Measurements from ENCODE around the gene TINCR. TPM values are rescaled to one million over a fixed set of nuclear protein-coding genes. Genes with fewer than 3 reads are reported as not detected.
A peak's percentile ranks its signal among the peaks of the same experiment; 100 is the strongest.

TINCR gene
- total and polyA plus RNA-seq, 5 donors from 2014 or later = 3.1 TPM; not detected in 4

GRCh38 chr19:5593343-5594255, 25.8 kb upstream of the TINCR start:
- peaks cover 0 to 2% (median 0%) of the 10 kb centered on the region in 7 donors for H3K9me3 Mint-ChIP-seq
- H3K36me3 ChIP-seq (ENCODE audit: control insufficient read depth, insufficient read depth, low read length) = peaks cover 97% of the 10 kb centered on the region
- no peak for ATAC-seq (ENCODE audit: low read depth in 2 of 2)
- H3K27me3 ChIP-seq (ENCODE audit: control insufficient read depth, insufficient read depth, low read length) = no peaks in the 10 kb centered on the region
- H3K27ac Mint-ChIP-seq = no peak overlapping the region
- H3K4me3 ChIP-seq (ENCODE audit: low read depth, low read length) = no peak overlapping the region
- no peaks in the 10 kb centered on the region for H3K4me1 ChIP-seq (ENCODE audit: control insufficient read depth, insufficient read depth, low read length, poor library complexity, severe bottlenecking)
- H3K27ac ChIP-seq (ENCODE audit: insufficient read depth, low read length, poor library complexity, severe bottlenecking) = no peak overlapping the region
- H3K9me3 ChIP-seq (ENCODE audit: control insufficient read depth in 2 of 2, low read length in 2 of 2) = no peaks in the 10 kb centered on the region
- H3K27me3 Mint-ChIP-seq = no peaks in the 10 kb centered on the region
- no peak overlapping the region for H3K4me3 Mint-ChIP-seq
- no peak for DNase-seq
- H3K4me1 Mint-ChIP-seq = peaks cover 0 to 6% (median 2%) of the 10 kb centered on the region in 4 donors
- peaks cover 29% of the 10 kb centered on the region for H3K36me3 Mint-ChIP-seq

DNA sequence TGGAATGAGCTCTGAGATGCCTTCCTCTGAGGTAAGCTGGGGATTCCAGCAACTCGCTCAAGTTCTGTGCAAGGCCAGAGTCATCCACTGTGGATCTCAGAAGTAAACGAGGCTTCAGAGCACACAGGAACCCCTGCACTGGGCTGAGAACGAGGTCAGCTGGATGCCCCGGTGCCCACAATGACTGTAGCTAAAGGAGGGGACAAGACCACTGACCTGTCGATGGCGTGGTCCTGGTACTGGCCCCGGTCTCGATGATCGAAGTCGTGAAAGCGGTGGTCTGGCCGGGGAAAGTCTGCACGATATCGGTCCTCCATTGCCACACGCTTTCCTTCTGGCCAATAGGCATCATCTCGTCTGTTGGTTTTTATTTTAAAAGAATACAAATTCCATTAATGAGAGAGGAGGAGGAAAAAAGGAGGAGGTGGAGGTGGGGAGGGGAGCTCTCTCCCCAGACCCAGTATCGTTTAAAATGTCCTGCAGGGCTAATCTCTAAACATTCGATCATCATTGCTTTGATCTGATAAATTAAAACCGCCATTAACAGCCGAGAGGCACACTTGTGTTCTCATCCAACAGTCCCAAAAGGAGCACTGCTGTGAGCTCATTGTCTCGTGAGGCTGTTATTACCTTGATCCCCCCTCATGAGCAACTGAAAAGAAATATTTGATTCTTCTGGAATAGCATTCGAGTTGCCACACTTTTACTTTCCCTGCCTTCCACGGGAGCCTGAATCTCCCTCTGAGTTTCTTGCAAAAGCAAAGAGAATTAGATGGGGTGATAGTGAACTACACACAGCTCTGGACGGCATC, 25.0 kb upstream of the TINCR start:
- Histone ChIP-seq H3K9me3 (ENCODE audit: control insufficient read depth in 2 of 2, low read length in 2 of 2) (no peaks in the 10 kb centered on the region), H3K27ac (ENCODE audit: insufficient read depth, low read length, poor library complexity, severe bottlenecking) (no peak overlapping the region), H3K4me3 (ENCODE audit: low read depth, low read length) (no peak overlapping the region), H3K4me1 (ENCODE audit: control insufficient read depth, insufficient read depth, low read length, poor library complexity, severe bottlenecking) (no peaks in the 10 kb centered on the region), H3K36me3 (ENCODE audit: control insufficient read depth, insufficient read depth, low read length) (peaks cover 97% of the 10 kb centered on the region), H3K27me3 (ENCODE audit: control insufficient read depth, insufficient read depth, low read length) (no peaks in the 10 kb centered on the region)
- Mint-ChIP-seq H3K36me3 (peaks cover 34% of the 10 kb centered on the region), H3K27ac (no peak overlapping the region), H3K9me3 (peaks cover 0 to 2% (median 0%) of the 10 kb centered on the region in 7 donors), H3K4me1 (peaks cover 0 to 6% (median 2%) of the 10 kb centered on the region in 4 donors), H3K4me3 (no peak overlapping the region), H3K27me3 (no peaks in the 10 kb centered on the region)
- DNase-seq = no peak
- ATAC-seq (ENCODE audit: low read depth in 2 of 2) = no peak

- H3K27ac Mint-ChIP-seq = no peak overlapping the region
- H3K9me3 ChIP-seq (ENCODE audit: control insufficient read depth in 2 of 2, low read length in 2 of 2) = no peaks in the 10 kb centered on the region
- peaks cover 93% of the 10 kb centered on the region for H3K36me3 ChIP-seq (ENCODE audit: control insufficient read depth, insufficient read depth, low read length)
- no peak for DNase-seq
- no peak overlapping the region for H3K27ac ChIP-seq (ENCODE audit: insufficient read depth, low read length, poor library complexity, severe bottlenecking)
- H3K27me3 ChIP-seq (ENCODE audit: control insufficient read depth, insufficient read depth, low read length) = no peaks in the 10 kb centered on the region
- H3K9me3 Mint-ChIP-seq = peaks cover 0 to 2% (median 0%) of the 10 kb centered on the region in 7 donors
- no peak for ATAC-seq (ENCODE audit: low read depth in 2 of 2)
- H3K27me3 Mint-ChIP-seq = no peaks in the 10 kb centered on the region
- no peak overlapping the region for H3K4me3 Mint-ChIP-seq
- peaks cover 0 to 12% (median 2%) of the 10 kb centered on the region in 4 donors for H3K4me1 Mint-ChIP-seq
- H3K36me3 Mint-ChIP-seq = peaks cover 30% of the 10 kb centered on the region
- H3K4me1 ChIP-seq (ENCODE audit: control insufficient read depth, insufficient read depth, low read length, poor library complexity, severe bottlenecking) = peaks cover 2% of the 10 kb centered on the region
- H3K4me3 ChIP-seq (ENCODE audit: low read depth, low read length) = no peak overlapping the region
Measured at GRCh38 chr19:5591476-5591875, 23.7 kb upstream of the TINCR start.

DNA sequence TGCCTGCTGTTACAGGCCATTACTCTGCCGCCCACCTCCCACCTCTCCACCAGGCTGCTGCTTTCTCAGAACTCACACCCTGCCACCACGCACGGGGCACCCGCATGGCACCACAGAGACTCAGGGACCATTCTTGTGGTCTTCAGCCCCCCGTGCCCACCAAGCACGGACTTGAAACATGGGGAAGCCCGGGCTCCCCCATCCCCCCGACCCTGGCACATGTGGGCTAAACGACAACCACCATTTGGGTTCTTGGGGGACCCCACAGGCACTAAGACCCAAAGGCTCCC, 23.1 kb upstream of the TINCR start:
- H3K4me1 Mint-ChIP-seq = peaks cover 0 to 14% (median 2%) of the 10 kb centered on the region in 4 donors
- no peak overlapping the region for H3K27ac ChIP-seq (ENCODE audit: insufficient read depth, low read length, poor library complexity, severe bottlenecking)
- peaks cover 0 to 2% (median 0%) of the 10 kb centered on the region in 7 donors for H3K9me3 Mint-ChIP-seq
- DNase-seq (no peak), ATAC-seq (ENCODE audit: low read depth in 2 of 2) (no peak)
- H3K27ac Mint-ChIP-seq = no peak overlapping the region
- no peak overlapping the region for H3K4me3 Mint-ChIP-seq
- H3K27me3 Mint-ChIP-seq = no peaks in the 10 kb centered on the region
- peaks cover 87% of the 10 kb centered on the region for H3K36me3 ChIP-seq (ENCODE audit: control insufficient read depth, insufficient read depth, low read length)
- H3K4me1 ChIP-seq (ENCODE audit: control insufficient read depth, insufficient read depth, low read length, poor library complexity, severe bottlenecking) = peaks cover 9% of the 10 kb centered on the region
- H3K36me3 Mint-ChIP-seq = peaks cover 29% of the 10 kb centered on the region
- no peaks in the 10 kb centered on the region for H3K9me3 ChIP-seq (ENCODE audit: control insufficient read depth in 2 of 2, low read length in 2 of 2)
- no peaks in the 10 kb centered on the region for H3K27me3 ChIP-seq (ENCODE audit: control insufficient read depth, insufficient read depth, low read length)
- no peak overlapping the region for H3K4me3 ChIP-seq (ENCODE audit: low read depth, low read length)

GRCh38 chr19:5590151-5590864, 22.6 kb upstream of the TINCR start:
- H3K4me1 ChIP-seq (ENCODE audit: control insufficient read depth, insufficient read depth, low read length, poor library complexity, severe bottlenecking) = peaks cover 14% of the 10 kb centered on the region
- no peak for ATAC-seq (ENCODE audit: low read depth in 2 of 2)
- Mint-ChIP-seq H3K9me3 (peaks cover 0 to 2% (median 0%) of the 10 kb centered on the region in 7 donors), H3K27ac (no peak overlapping the region), H3K36me3 (peaks cover 26% of the 10 kb centered on the region), H3K27me3 (no peaks in the 10 kb centered on the region), H3K4me1 (peaks cover 0 to 16% (median 2%) of the 10 kb centered on the region in 4 donors), H3K4me3 (no peak overlapping the region)
- H3K27ac ChIP-seq (ENCODE audit: insufficient read depth, low read length, poor library complexity, severe bottlenecking) = no peak overlapping the region
- no peak overlapping the region for H3K4me3 ChIP-seq (ENCODE audit: low read depth, low read length)
- H3K36me3 ChIP-seq (ENCODE audit: control insufficient read depth, insufficient read depth, low read length) = peaks cover 82% of the 10 kb centered on the region
- H3K9me3 ChIP-seq (ENCODE audit: control insufficient read depth in 2 of 2, low read length in 2 of 2) = no peaks in the 10 kb centered on the region
- no peak for DNase-seq
- no peaks in the 10 kb centered on the region for H3K27me3 ChIP-seq (ENCODE audit: control insufficient read depth, insufficient read depth, low read length)

DNA sequence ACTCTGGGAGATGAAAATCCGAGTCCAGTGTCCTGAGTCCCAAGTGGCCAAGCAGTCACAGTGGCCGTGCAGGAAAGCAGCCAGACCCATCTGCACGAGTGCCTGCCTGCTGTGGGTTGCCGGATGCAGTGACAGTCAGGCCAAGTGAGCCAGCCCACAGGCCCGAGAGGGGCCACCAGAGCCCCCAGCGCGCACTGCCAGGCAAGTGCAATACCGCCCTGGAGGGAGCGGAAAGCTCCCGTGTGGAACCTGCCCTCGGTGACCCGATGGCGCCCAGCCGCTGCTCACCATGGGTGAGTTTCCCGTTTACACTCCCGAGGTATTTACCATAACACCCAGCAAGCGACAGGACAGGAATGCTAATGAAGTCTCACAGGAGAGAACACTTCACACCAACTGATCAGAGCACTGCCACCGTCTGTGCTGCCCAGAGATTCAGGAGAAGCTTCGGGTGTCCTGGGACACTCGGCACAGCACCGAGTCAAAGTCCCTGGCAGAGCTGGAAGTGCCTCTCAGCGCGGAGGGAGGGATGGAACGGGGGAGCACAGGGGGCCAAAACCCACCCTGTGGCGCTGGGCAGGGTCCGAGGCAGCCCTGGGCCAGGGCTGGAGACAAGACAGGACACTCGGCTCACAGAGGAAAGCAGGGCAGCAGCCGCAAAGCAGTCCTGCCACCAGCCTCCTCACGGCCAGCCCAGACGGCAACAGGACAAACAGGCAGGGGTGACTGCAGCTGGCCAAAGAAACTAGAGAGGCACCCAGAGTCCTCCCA, 21.3 kb upstream of the TINCR start:
- Histone ChIP-seq H3K4me3 (ENCODE audit: low read depth, low read length) (no peak overlapping the region), H3K9me3 (ENCODE audit: control insufficient read depth in 2 of 2, low read length in 2 of 2) (no peaks in the 10 kb centered on the region), H3K27me3 (ENCODE audit: control insufficient read depth, insufficient read depth, low read length) (no peaks in the 10 kb centered on the region), H3K36me3 (ENCODE audit: control insufficient read depth, insufficient read depth, low read length) (peaks cover 70% of the 10 kb centered on the region), H3K4me1 (ENCODE audit: control insufficient read depth, insufficient read depth, low read length, poor library complexity, severe bottlenecking) (peaks cover 18% of the 10 kb centered on the region), H3K27ac (ENCODE audit: insufficient read depth, low read length, poor library complexity, severe bottlenecking) (no peak overlapping the region)
- H3K27ac Mint-ChIP-seq = peak overlapping the region in 1 of 3 donors; percentile 90
- DNase-seq (no peak), ATAC-seq (ENCODE audit: low read depth in 2 of 2) (no peak)
- peaks cover 0 to 15% (median 1%) of the 10 kb centered on the region in 4 donors for H3K4me1 Mint-ChIP-seq
- H3K4me3 Mint-ChIP-seq = no peak overlapping the region
- H3K36me3 Mint-ChIP-seq = peaks cover 22% of the 10 kb centered on the region
- no peaks in the 10 kb centered on the region for H3K27me3 Mint-ChIP-seq
- peaks cover 0 to 2% (median 0%) of the 10 kb centered on the region in 7 donors for H3K9me3 Mint-ChIP-seq

GRCh38 chr19:5588441-5588840, 20.7 kb upstream of the TINCR start:
- Histone ChIP-seq H3K27me3 (ENCODE audit: control insufficient read depth, insufficient read depth, low read length) (no peaks in the 10 kb centered on the region), H3K27ac (ENCODE audit: insufficient read depth, low read length, poor library complexity, severe bottlenecking) (no peak overlapping the region), H3K36me3 (ENCODE audit: control insufficient read depth, insufficient read depth, low read length) (peaks cover 64% of the 10 kb centered on the region), H3K4me1 (ENCODE audit: control insufficient read depth, insufficient read depth, low read length, poor library complexity, severe bottlenecking) (peaks cover 18% of the 10 kb centered on the region), H3K9me3 (ENCODE audit: control insufficient read depth in 2 of 2, low read length in 2 of 2) (no peaks in the 10 kb centered on the region), H3K4me3 (ENCODE audit: low read depth, low read length) (no peak overlapping the region)
- Mint-ChIP-seq H3K4me3 (no peak overlapping the region), H3K36me3 (peaks cover 20% of the 10 kb centered on the region), H3K27me3 (no peaks in the 10 kb centered on the region), H3K27ac (no peak overlapping the region), H3K4me1 (peaks cover 0 to 15% (median 1%) of the 10 kb centered on the region in 4 donors), H3K9me3 (peaks cover 0 to 2% (median 0%) of the 10 kb centered on the region in 7 donors)
- no peak for ATAC-seq (ENCODE audit: low read depth in 2 of 2)
- DNase-seq = no peak
